Measurements from ENCODE around the gene MDH1B.

DNA sequence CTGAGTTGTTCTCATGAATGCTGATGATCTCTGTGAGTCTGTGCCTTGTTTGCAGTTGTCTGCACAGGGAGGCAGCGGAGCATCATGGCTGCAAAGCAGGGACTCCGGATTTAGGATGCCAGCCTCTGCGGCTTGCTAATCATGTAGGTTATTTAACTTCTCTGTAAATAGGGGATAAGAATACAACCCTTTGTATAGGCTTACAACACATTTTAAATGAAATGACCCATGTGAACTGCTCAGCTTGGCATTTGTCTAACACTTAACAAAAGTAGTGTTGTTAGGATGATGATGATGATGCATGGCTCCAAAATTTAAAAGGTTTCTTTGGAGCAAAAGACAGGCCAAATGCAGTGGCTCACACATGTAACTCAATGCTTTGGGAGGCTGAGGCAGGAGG, 66.3 kb downstream of the MDH1B start:
- TF ChIP-seq CTCF (IDR thresholded peaks at IDR 0.05; ENCODE audit: extremely low read depth in 1 of 2, insufficient read depth in 1 of 2, low read depth in 1 of 2, low read length in 2 of 2) (no peak), MYC (IDR thresholded peaks at IDR 0.05; ENCODE audit: low read depth, low read length) (no peak)
